Activated T-helper 1 cell treated with anti-CD3 and anti-CD28 coated beads, Interleukin-12 subunit alpha, Interleukin-12 subunit beta, Interleukin-2, Interleukin-4 antibody, amounts not matched to agents 30 ng/mL and 10 ng/mL and 1 ng/mL, durations not matched to agents 14 hours and 24 hours and 36 hours (primary cell): ENCODE data around the gene DSG3. TPM values are rescaled to one million over a fixed set of nuclear protein-coding genes. Genes with fewer than 3 reads are reported as not detected.

Experiments
- DNase-seq: peaks from one replicate; pipeline ENCODE4 v3.0.0; 2021; ENCODE audit warnings: low spot score
- H3K27ac Mint-ChIP-seq: one replicate; pipeline ENCODE4 v1.8.0; 2021; ENCODE audit warnings: mild to moderate bottlenecking, mixed read lengths
- H3K27me3 Mint-ChIP-seq: one replicate; pipeline ENCODE4 v1.8.0; 2022; ENCODE audit warnings: mild to moderate bottlenecking, moderate library complexity, mixed read lengths; ENCODE audit not compliant: insufficient read depth
- H3K36me3 Mint-ChIP-seq: one replicate; pipeline ENCODE4 v1.8.0; 2021; ENCODE audit warnings: low read depth, mixed read lengths
- H3K4me1 Mint-ChIP-seq: one replicate; pipeline ENCODE4 v1.8.0; 2021; ENCODE audit warnings: low read depth, mixed read lengths
- H3K4me3 Mint-ChIP-seq: one replicate; pipeline ENCODE4 v1.8.0; 2021; ENCODE audit warnings: mild to moderate bottlenecking, moderate library complexity, mixed read lengths
- H3K9me3 Mint-ChIP-seq: one replicate; pipeline ENCODE4 v1.8.0; 2021; ENCODE audit warnings: mixed read lengths
- intact Hi-C: fragments of 100-400 bp; cut with micrococcal nuclease; formaldehyde crosslinking; loops from one replicate; pipeline ENCODE4 v1.15.1; 2024
- total RNA-seq: library from RNA; stranded (reverse); gene quantifications from 2 replicates; pipeline ENCODE4 v1.2.3, GENCODE V29; 2022

The DSG3 gene
- total RNA-seq, 1 donor from 2014 or later = not detected

- no peaks in the 10 kb centered on the region for H3K9me3 Mint-ChIP-seq
- H3K4me3 Mint-ChIP-seq = no peak overlapping the region
- DNase-seq = no peak
- H3K4me1 Mint-ChIP-seq = no peaks in the 10 kb centered on the region
- intact Hi-C loops = no loop called here
- H3K27me3 Mint-ChIP-seq = no peaks in the 10 kb centered on the region
- H3K36me3 Mint-ChIP-seq = no peaks in the 10 kb centered on the region
- H3K27ac Mint-ChIP-seq = no peak overlapping the region
Observed at GRCh38 chr18:31439807-31440325, 7.7 kb upstream of the DSG3 start.

DNA sequence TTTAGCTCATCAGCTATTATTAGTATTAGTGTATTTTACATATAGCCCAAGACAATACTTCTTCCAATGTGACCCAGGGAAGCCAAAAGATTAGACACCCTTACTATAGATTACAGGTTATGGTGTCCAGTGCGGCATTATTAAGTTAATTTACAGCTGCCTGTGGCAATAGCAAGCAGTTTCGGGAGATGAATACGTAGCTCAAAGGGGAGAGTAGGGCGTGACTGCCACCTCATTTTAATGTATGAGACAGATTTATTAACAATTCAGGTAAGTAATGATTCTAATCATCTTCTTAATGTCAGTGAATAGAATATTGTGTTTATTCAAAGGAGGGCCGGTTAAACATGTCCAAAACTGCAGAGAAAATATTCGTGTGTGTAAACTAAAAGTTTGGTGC lies 6.8 kb upstream of the DSG3 start:
- Mint-ChIP-seq H3K36me3 (no peaks in the 10 kb centered on the region), H3K27ac (no peak overlapping the region), H3K4me1 (no peaks in the 10 kb centered on the region), H3K27me3 (no peaks in the 10 kb centered on the region), H3K4me3 (no peak overlapping the region), H3K9me3 (no peaks in the 10 kb centered on the region)
- intact Hi-C loops = no loop called here
- DNase-seq = no peak

DNA sequence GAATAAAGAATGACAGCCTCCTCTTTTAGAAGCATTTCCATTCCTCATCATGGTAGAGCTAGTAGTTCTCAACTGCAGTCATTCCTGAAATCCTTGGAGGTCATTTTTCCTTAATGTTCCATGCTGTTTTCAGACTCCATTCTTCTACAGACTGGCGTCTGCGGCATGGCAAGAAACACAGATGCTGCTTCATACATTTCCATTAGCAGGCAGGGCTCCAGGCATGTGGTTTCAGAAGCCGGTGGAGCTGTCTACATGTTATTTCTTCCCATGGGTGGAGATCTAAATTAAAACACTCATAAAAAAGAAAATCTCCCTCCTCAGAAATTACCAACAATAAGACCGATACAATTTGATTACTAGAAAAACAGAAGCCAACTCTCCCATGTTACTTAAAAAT lies 6.0 kb upstream of the DSG3 start:
- Mint-ChIP-seq H3K27ac (no peak overlapping the region), H3K9me3 (no peaks in the 10 kb centered on the region), H3K36me3 (no peaks in the 10 kb centered on the region), H3K4me3 (no peak overlapping the region), H3K4me1 (no peaks in the 10 kb centered on the region), H3K27me3 (no peaks in the 10 kb centered on the region)
- intact Hi-C loops = no loop called here
- DNase-seq = no peak

DNA sequence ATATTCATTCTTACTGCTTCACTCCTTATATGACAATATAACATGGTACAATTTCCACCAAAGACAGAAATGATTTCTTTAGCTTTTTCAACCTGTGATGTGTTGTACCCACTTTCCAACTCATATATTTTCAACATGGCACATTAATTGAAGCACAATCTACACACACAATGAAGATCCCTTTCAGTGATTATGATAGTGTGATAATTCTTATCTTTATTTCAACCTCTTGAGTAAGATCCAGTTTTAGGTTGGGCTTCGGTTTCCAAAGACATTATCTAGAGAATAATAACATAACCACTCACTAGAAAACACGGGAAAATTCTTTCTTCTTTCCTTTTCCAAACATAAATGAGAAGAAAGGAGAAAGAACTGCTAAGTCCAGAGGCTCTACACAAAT lies 3.4 kb upstream of the DSG3 start:
- intact Hi-C loops = no loop called here
- Mint-ChIP-seq H3K27me3 (no peaks in the 10 kb centered on the region), H3K36me3 (no peaks in the 10 kb centered on the region), H3K4me1 (no peaks in the 10 kb centered on the region), H3K9me3 (no peaks in the 10 kb centered on the region), H3K4me3 (no peak overlapping the region), H3K27ac (no peak overlapping the region)
- DNase-seq = no peak

GRCh38 chr18:31445908-31446307 lies 1.6 kb upstream of the DSG3 start:
- no peak overlapping the region for H3K27ac Mint-ChIP-seq
- no peaks in the 10 kb centered on the region for H3K4me1 Mint-ChIP-seq
- H3K4me3 Mint-ChIP-seq = no peak overlapping the region
- no peaks in the 10 kb centered on the region for H3K9me3 Mint-ChIP-seq
- H3K27me3 Mint-ChIP-seq = no peaks in the 10 kb centered on the region
- DNase-seq = no peak
- no peaks in the 10 kb centered on the region for H3K36me3 Mint-ChIP-seq
- intact Hi-C loops = no loop called here

GRCh38 chr18:31446854-31447253 lies 687 bp upstream of the DSG3 start:
- H3K27me3 Mint-ChIP-seq = no peaks in the 10 kb centered on the region
- H3K9me3 Mint-ChIP-seq = no peaks in the 10 kb centered on the region
- no peak overlapping the region for H3K27ac Mint-ChIP-seq
- H3K4me1 Mint-ChIP-seq = no peaks in the 10 kb centered on the region
- no peak for DNase-seq
- H3K36me3 Mint-ChIP-seq = no peaks in the 10 kb centered on the region
- H3K4me3 Mint-ChIP-seq = no peak overlapping the region
- intact Hi-C loops = no loop called here

DNA sequence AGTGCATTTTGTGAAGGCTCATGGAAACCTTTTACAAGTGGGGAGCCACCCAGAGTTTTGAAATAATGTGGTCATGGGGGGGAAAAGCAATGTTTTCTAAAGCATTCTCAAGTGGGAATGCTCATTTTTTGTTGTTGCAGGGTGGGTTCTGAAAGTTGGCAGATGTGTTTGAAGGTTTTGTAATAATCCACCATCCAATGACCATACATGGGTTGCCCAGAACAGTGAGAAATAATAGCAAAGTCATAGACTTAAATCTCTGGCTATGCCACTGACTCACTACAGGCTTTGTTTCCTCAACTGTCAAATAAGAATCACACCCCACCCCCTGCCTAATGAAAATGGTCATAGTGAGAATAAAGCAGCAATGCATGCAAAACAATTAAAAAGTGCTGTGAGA lies 2.9 kb downstream of the DSG3 start:
- no peak overlapping the region for H3K27ac Mint-ChIP-seq
- intact Hi-C loops = no loop called here
- H3K36me3 Mint-ChIP-seq = no peaks in the 10 kb centered on the region
- no peaks in the 10 kb centered on the region for H3K27me3 Mint-ChIP-seq
- no peaks in the 10 kb centered on the region for H3K4me1 Mint-ChIP-seq
- no peaks in the 10 kb centered on the region for H3K9me3 Mint-ChIP-seq
- H3K4me3 Mint-ChIP-seq = no peak overlapping the region
- no peak for DNase-seq

GRCh38 chr18:31451625-31452024 lies 4.1 kb downstream of the DSG3 start:
- no peak for DNase-seq
- Mint-ChIP-seq H3K4me1 (no peaks in the 10 kb centered on the region), H3K36me3 (no peaks in the 10 kb centered on the region), H3K9me3 (no peaks in the 10 kb centered on the region), H3K27ac (no peak overlapping the region), H3K4me3 (no peak overlapping the region), H3K27me3 (no peaks in the 10 kb centered on the region)
- intact Hi-C loops = no loop called here

- Mint-ChIP-seq H3K4me1 (no peaks in the 10 kb centered on the region), H3K9me3 (no peaks in the 10 kb centered on the region), H3K27me3 (no peaks in the 10 kb centered on the region), H3K4me3 (no peak overlapping the region), H3K27ac (no peak overlapping the region), H3K36me3 (no peaks in the 10 kb centered on the region)
- DNase-seq = no peak
- intact Hi-C loops = no loop called here
Observed at GRCh38 chr18:31454066-31454708, 6.6 kb downstream of the DSG3 start.

- Mint-ChIP-seq H3K36me3 (no peaks in the 10 kb centered on the region), H3K27ac (no peak overlapping the region), H3K4me1 (no peaks in the 10 kb centered on the region), H3K9me3 (no peaks in the 10 kb centered on the region), H3K4me3 (no peak overlapping the region), H3K27me3 (no peaks in the 10 kb centered on the region)
- no peak for DNase-seq
- intact Hi-C loops = no loop called here
Observed at GRCh38 chr18:31469629-31470028, 22.1 kb downstream of the DSG3 start.

- H3K4me1 Mint-ChIP-seq = no peaks in the 10 kb centered on the region
- no peak for DNase-seq
- no peak overlapping the region for H3K27ac Mint-ChIP-seq
Observed at GRCh38 chr18:31478688-31479087, 31.1 kb downstream of the DSG3 start.

DNA sequence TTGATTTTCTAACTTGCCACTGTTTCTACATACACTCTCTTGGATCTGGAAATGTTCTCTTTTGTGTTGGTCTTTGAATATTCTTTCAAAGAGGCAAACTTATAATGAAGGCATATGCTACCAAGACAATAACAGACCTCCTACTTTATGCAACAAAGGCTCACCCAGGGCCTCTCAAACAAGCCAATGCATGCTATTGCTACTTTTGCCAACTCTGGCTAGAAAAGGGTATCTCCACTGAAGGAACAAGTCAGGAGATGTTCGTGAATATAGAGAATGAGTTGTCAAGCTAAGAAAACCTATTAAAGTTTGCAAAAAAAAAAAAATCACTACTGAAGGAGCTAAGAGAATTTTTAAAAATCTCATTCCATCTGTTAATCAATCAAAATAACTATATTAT lies 34.5 kb downstream of the DSG3 start:
- no peaks in the 10 kb centered on the region for H3K36me3 Mint-ChIP-seq
- H3K9me3 Mint-ChIP-seq = no peaks in the 10 kb centered on the region
- H3K27ac Mint-ChIP-seq = no peak overlapping the region
- intact Hi-C loops = no loop called here
- peaks cover 5% of the 10 kb centered on the region for H3K27me3 Mint-ChIP-seq
- H3K4me1 Mint-ChIP-seq = no peaks in the 10 kb centered on the region
- no peak overlapping the region for H3K4me3 Mint-ChIP-seq
- no peak for DNase-seq

More at GRCh38 chr18:31478688-31479087, 31.1 kb downstream of the DSG3 start:
- no peaks in the 10 kb centered on the region for H3K36me3 Mint-ChIP-seq
- no peak overlapping the region for H3K4me3 Mint-ChIP-seq
- peaks cover 5% of the 10 kb centered on the region for H3K27me3 Mint-ChIP-seq
- no peaks in the 10 kb centered on the region for H3K9me3 Mint-ChIP-seq
- intact Hi-C loops = no loop called here

GRCh38 chr18:31483396-31483795 lies 35.9 kb downstream of the DSG3 start:
- no peak for DNase-seq
- Mint-ChIP-seq H3K4me1 (no peaks in the 10 kb centered on the region), H3K27me3 (peaks cover 2% of the 10 kb centered on the region), H3K4me3 (no peak overlapping the region), H3K36me3 (no peaks in the 10 kb centered on the region), H3K9me3 (no peaks in the 10 kb centered on the region), H3K27ac (no peak overlapping the region)
- intact Hi-C loops = no loop called here

GRCh38 chr18:31484461-31484860 lies 36.9 kb downstream of the DSG3 start:
- Mint-ChIP-seq H3K27ac (no peak overlapping the region), H3K36me3 (no peaks in the 10 kb centered on the region), H3K27me3 (peaks cover 4% of the 10 kb centered on the region), H3K4me1 (no peaks in the 10 kb centered on the region), H3K9me3 (no peaks in the 10 kb centered on the region), H3K4me3 (no peak overlapping the region)
- DNase-seq = no peak
- intact Hi-C loops = no loop called here
